ENCODE measurements around the gene MT1F.

GRCh38 chr16:56679818-56680217, 22.1 kb downstream of the MT1F start:
- no peak for TF ChIP-seq CTCF (IDR thresholded peaks at IDR 0.05; ENCODE audit: insufficient read depth, low read length, poor library complexity, severe bottlenecking)
- TF ChIP-seq EZH2phosphoT487 (conservative IDR thresholded peaks at IDR 0.05; ENCODE audit: low read length) = no peak
